ENCODE data around the gene WDR90. TPM values are rescaled to one million over a fixed set of nuclear protein-coding genes. Genes with fewer than 3 reads are reported as not detected.

WDR90 gene
- polyA plus RNA-seq, 3 donors: 12.1 to 14.8 (median 13.7) TPM

DNA sequence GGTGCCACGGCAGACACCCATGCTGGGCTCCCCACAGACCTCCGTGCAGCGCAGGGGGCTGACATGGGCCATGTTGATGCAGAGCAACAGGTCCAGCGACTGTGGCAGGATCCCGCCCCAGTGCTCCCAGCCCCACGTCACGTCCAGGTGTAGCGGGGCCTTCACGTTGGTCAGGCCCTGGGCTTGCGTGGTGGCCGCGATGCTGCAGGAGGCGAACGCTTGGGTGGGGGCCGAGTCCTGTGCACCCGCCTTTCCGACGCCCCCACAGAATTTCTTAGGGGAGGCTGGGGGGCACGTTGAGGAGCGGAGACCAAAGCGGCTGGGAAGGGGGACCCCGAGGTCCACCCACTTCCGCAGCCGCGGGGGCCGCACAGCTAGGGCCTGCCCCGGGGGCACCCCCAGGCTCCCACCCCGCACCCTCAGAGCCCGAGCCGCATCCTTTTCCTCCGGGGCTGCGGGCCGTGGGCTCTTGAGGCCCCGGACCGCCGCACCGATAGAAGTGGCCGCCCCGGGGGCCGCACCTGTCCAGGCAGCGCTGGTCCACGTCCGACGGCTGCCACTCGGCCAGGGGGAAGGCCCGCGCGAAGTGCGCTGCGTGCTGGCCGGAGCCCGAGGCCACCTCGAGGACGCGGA lies 13.5 kb upstream of the WDR90 start:
- WGBS, 3 donors: 3 to 4% (median 4%) methylated on average over 49 to 55 of the region's 55 CpGs
- H3K27ac ChIP-seq (ENCODE audit: low read depth, low read length): no peak overlapping the region

GRCh38 chr16:636206-637080 lies 12.7 kb upstream of the WDR90 start, which contains the start of gene METTL26:
TSS of gene METTL26 (minus strand) at chr16:636305. CDS start at chr16:636290, 15 bp downstream.
- WGBS, 3 donors: 0% methylated on average over 85 to 91 of the region's 91 CpGs
- peak within 1 kb of the TSS; percentile 90 for H3K27ac ChIP-seq (ENCODE audit: low read depth, low read length)

DNA sequence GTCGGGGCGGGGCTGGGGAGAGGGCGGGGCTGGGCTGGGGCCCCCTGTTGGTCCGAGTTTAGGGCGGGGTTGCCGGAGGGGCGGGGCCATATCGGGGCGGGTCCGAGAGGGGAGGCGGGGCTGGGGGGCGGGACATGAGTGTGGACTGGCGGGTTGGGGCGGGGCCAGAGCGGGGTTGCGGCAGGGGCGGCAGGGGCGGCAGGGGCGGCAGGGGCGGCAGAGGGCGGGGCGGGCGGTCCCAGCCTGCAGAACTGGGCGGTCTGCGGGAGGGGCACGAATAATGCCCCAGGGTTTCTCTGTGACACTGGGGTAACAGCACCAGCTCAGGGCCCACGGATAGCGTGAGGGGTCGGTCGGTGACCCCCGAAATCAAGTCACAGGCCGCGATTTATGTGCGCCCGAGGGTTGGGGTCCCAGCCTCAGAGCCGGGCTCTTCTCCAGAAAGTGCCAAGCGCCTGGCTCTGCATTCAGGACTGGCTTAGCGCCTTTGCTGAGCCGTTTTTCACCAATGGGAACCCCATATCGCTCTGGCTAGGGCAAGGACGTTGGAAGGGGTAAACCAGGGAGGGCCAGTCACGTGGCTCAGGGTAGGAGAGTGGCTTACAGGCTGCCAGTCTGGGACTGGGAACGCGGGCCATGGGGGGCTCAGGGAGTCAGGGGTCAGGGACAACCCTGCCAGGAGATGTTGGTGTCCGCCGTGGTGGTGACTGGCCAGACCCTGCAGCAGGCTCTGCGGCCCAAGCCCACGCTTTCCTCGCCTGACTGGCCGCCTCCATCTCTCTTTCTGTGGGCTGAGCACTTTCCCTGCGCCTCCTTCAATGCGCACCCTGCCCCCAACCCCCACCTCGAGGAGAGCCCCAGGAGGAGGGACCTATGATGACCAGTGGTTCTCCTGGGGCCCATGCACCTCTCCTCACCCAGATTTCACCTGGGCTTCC lies 11.8 kb upstream of the WDR90 start:
- H3K27ac ChIP-seq (ENCODE audit: low read depth, low read length): no peak overlapping the region
- WGBS, 3 donors: 19 to 20% (median 19%) methylated on average over 42 to 52 of the region's 53 CpGs

DNA sequence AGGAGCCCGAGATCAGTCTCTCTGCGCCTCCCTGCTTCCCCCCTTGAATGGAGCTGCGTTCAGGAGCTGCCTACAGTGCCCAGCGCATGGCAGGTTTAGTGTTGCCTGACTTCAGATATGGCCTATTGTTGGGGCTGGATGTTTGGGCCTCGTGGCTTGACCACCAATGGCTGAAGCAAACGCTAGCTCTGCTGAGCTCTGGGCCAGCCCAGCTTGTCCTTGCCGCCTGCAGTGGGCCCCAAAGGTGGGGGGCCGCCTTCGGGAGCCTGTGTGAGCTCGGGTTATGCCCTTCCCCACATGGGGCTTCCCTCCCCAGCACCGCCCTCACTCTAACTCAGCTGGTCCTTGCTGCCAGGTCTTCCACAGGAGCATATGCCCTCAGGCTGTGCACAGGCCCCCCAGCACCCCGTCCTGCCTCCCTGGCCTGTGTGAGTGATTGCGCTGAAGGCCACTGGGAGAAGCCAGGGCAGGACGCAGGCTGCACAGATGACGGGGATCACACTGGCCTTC lies 11.1 kb upstream of the WDR90 start:
- 55 to 90% (median 89%) methylated on average over 15 of the region's 15 CpGs for WGBS, 3 donors
- no peak overlapping the region for H3K27ac ChIP-seq (ENCODE audit: low read depth, low read length)

DNA sequence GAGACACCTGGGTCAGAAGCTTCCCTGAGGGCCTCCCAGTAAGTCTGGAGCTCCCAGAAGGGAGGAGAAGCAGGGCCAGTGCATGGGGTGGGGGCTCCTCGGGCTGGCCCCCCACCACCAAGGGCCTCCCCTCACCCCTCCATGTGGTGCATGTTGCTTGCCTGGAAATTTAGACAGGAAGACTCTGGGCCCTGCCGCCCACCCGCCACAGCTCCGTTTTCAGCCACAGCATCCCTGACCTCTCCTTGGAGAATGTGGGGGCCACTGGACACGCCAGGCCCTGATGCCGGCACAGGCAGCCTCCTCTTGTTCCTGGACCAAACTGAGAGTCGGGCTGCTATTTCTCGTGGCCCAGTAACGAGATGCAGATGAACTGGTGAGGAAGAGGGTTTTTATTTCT lies 10.3 kb upstream of the WDR90 start:
- 81 to 85% (median 82%) methylated on average over 9 of the region's 9 CpGs for WGBS, 3 donors
- no peak overlapping the region for H3K27ac ChIP-seq (ENCODE audit: low read depth, low read length)

- no peak overlapping the region for H3K27ac ChIP-seq (ENCODE audit: low read depth, low read length)
- 79 to 94% (median 86%) methylated on average over 4 to 5 of the region's 5 CpGs for WGBS, 3 donors
Observed at GRCh38 chr16:640614-641013, 8.6 kb upstream of the WDR90 start.

DNA sequence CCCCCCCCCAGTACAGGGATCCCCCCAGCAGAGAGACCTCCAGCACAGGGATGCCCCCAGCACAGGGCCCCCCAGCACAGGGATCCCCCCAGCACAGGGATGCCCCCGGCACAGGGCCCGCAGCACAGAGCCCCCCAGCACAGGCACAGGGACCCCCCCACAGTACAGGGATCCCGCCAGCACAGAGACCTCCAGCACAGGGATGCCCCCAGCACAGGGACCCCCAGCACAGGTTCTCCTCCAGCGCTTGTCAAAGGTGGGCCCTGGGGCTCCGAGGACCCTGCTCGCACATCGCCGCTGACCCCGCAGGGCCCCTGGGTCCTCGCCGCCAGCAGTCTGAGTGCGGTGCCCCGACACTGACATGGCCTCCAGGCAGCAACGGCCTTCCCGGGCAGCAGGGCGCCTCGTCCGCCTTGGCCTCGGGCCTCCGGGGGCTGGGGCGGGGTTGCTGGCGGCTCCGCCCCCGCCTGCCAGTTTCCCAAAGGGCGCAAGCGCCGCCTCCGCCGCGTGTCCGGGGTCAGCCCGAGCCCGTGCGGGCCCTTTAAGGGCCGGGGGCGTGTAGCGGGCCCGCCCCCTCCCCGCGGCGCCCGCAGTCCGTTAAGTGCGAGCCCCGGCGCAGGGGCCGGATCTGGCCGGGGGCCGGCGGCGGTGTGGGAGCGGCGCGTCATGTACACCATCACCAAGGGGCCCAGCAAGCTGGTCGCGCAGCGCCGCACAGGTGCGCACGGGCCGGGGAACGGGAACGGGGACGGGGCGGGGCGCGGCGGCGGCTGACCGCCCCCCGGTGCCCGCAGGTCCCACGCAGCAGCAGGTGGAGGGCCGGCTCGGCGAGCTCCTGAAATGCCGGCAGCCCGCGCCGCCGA lies 7.6 kb upstream of the WDR90 start, which contains the start of gene MCRIP2:
Gene MCRIP2 (plus strand): TSS at position 503 of the 863 bp plus-strand sequence. CDS start 164 bp downstream, at position 667.
- no peak within 1 kb of the TSS for H3K27ac ChIP-seq (ENCODE audit: low read depth, low read length)
- 1 to 2% (median 1%) methylated on average over 55 to 81 of the region's 81 CpGs for WGBS, 3 donors

DNA sequence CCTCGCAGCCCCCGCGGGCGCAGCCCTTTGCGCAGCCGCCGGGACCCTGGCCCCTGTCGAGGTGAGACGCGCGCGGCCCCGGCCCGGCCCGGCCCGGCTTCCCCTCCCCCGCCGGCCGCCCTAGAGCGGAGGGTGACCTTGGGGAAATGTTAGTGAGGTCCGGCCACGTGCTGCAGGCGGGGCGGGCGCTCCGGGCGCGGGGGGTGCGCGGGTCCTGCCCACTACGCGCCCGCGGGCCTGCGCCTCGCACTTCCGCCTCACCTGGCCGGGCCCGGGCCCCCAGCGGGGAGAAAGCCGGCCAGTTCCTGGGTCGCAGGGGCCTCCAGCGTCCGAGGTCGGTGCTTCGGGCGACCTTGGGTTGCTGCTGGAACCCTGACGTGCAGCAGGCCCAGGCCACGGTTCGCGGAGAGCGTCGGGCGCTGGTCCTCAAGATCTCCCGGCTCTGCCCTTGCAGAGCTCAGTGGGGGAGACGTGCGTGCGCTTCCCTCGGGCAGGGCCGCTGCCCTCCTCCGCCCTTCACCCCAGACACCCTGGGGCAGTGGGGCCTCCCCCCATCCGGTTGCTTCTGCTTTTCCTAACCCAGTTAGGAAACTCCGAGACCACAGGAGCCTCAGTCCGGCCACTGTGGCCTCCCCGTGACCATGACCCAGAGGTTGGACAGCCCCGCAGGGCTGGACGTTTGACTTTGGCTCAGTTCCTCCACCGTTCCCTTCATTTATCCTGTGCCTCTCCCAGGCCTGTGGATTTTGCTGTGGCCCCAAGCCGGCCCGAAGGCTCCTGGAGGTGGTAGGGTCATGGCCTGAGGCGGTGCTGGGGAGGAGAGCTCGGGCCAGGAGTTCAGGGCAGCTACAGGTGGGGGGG lies 6.7 kb upstream of the WDR90 start:
- 5 to 7% (median 7%) methylated on average over 37 to 72 of the region's 72 CpGs for WGBS, 3 donors
- no peak overlapping the region for H3K27ac ChIP-seq (ENCODE audit: low read depth, low read length)

DNA sequence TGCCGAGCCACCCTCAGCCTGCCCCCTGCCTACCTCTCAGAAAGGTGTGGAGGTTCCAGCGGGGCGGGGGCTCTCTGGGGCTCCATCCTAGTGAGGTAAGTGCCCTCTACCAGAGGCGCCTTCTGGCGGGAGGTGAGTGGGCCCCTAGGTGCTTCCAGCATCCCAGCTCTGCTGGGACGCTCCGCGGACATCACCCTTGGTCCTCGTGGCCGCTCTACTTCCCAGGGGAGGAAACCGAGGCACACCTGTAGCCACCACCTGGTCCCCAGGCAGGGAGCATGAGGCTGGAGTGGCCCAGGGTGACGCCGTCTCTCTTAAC lies 6.2 kb upstream of the WDR90 start:
- no peak overlapping the region for H3K27ac ChIP-seq (ENCODE audit: low read depth, low read length)
- WGBS, 3 donors: 70 to 86% (median 84%) methylated on average over 13 of the region's 13 CpGs

- no peak overlapping the region for H3K27ac ChIP-seq (ENCODE audit: low read depth, low read length)
- 90 to 93% (median 92%) methylated on average over 12 of the region's 12 CpGs for WGBS, 3 donors
Observed at GRCh38 chr16:644556-644955, 4.6 kb upstream of the WDR90 start.

- no peak overlapping the region for H3K27ac ChIP-seq (ENCODE audit: low read depth, low read length)
- WGBS, 3 donors: 66 to 74% (median 73%) methylated on average over 30 to 32 of the region's 32 CpGs
Observed at GRCh38 chr16:645852-646678, 3.1 kb upstream of the WDR90 start.

GRCh38 chr16:646679-647172 lies 2.4 kb upstream of the WDR90 start:
- 79 to 83% (median 81%) methylated on average over 22 of the region's 22 CpGs for WGBS, 3 donors
- H3K27ac ChIP-seq (ENCODE audit: low read depth, low read length): no peak overlapping the region

GRCh38 chr16:647173-647902 lies 1.8 kb upstream of the WDR90 start:
- H3K27ac ChIP-seq (ENCODE audit: low read depth, low read length): no peak overlapping the region
- WGBS, 3 donors: 65 to 84% (median 78%) methylated on average over 24 to 25 of the region's 25 CpGs

GRCh38 chr16:648071-648780 lies 939 bp upstream of the WDR90 start:
- no peak overlapping the region for H3K27ac ChIP-seq (ENCODE audit: low read depth, low read length)
- WGBS, 3 donors: 19 to 44% (median 35%) methylated on average over 24 of the region's 24 CpGs

DNA sequence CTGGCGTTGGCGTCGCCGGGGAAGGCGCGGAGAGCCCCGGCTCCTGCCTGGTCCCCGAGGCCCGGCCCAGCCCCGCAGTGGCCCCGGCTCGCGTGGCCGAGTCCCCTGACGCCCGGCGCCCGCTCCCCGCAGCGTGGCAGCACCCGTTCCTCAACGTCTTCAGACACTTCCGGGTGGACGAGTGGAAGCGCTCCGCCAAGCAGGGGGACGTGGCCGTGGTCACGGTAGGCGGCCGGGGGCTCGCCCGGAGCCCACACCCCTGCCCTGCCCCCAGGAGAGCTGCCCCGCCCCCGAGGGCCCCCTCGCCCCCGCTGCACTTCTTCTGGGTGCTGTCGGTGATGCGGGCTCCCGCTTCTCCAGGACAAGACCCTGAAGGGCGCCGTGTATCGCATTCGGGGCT lies 466 bp downstream of the WDR90 start:
- 4 to 5% (median 5%) methylated on average over 27 to 44 of the region's 44 CpGs for WGBS, 3 donors
- H3K27ac ChIP-seq (ENCODE audit: low read depth, low read length): no peak overlapping the region

Measured in adipose tissue (tissue), 3 donors.